ENCODE measurements around the gene TUBGCP6. TPM values are rescaled to one million over a fixed set of nuclear protein-coding genes. Genes with fewer than 3 reads are reported as not detected.

TUBGCP6 gene
- total and polyA plus RNA-seq, 10 of the 15 experiments (the other 5 are each of a cell fraction or from before 2014, with no cell fraction given), result 0.74 to 41.4 (median 19.4) TPM

GRCh38 chr22:50261615-50262459 lies 17.0 kb upstream of the TUBGCP6 start, which contains the start of gene MAPK12:
Gene MAPK12, minus strand, starts transcription at chr22:50261683. Its CDS starts 174 bp downstream, at chr22:50261509.
- no peaks in the 10 kb centered on the region for H3K27me3 ChIP-seq (replicated peaks in 1 of 2; ENCODE audit: control insufficient read depth in 2 of 2, insufficient read depth in 2 of 2, low read length in 1 of 2)
- intact Hi-C loops (cut with micrococcal nuclease; ENCODE audit: unreplicated experiment), result no loop called here
- no TSS peak for BruUV-seq (replicated peaks)
- peak within 1 kb of the TSS; percentile 28 for H2AFZ ChIP-seq (ENCODE audit: control insufficient read depth, low read depth, low read length)
- DNase-seq (ENCODE audit: low read depth, low spot score) (no peak), FAIRE-seq (no peak), ATAC-seq (peak; percentile 78)
- SMC1A ChIA-PET (ENCODE audit: uncharacterized antibody, unreplicated experiment), result interaction anchor here (1.2 to 1.4 kb wide), 2 partner anchors 10 to 11 kb away, joined by 3 read pairs; partner anchors contain the start of gene HDAC10
- POLR2A ChIA-PET, result interaction anchor here (0.5 to 3.3 kb wide), 4 partner anchors 10 to 69 kb away, joined by 3 to 15 read pairs (median 4); partner anchors contain the start of gene HDAC10
- H4K20me1 ChIP-seq (ENCODE audit: control insufficient read depth, insufficient read depth), result no peaks in the 10 kb centered on the region
- H3K9me3 ChIP-seq (replicated peaks; ENCODE audit: control insufficient read depth, insufficient read depth, low read length), result no peaks in the 10 kb centered on the region
- 4% methylated on average over 21 of the region's 61 CpGs for WGBS (ENCODE audit: insufficient coverage, insufficient replicate concordance, low lambda C conversion rate, missing lambda C conversion rate)
- RAD21 ChIA-PET (ENCODE audit: unreplicated experiment), result interaction anchor here (0.7 to 0.9 kb wide), 3 partner anchors 9 to 154 kb away, joined by 3 to 6 read pairs (median 4); partner anchors contain the start of gene HDAC10
- peak within 1 kb of the TSS; percentile 73 for H3K9ac ChIP-seq (ENCODE audit: control insufficient read depth, insufficient read depth, low read length)
- in situ Hi-C loops (cut with MboI), result no loop called here
- H3K36me3 ChIP-seq (ENCODE audit: control insufficient read depth in 2 of 2, insufficient read depth in 2 of 2, low read length in 1 of 2), result no peaks in the 10 kb centered on the region; a peak in 1 of 4 replicates
- H3K4me2 ChIP-seq (ENCODE audit: control insufficient read depth, insufficient read depth), result peak within 1 kb of the TSS; percentile 98
- peak within 1 kb of the TSS; percentile 52 for H3K27ac ChIP-seq (ENCODE audit: control insufficient read depth, insufficient read depth)
- H3K4me3 ChIP-seq, result peak within 1 kb of the TSS; percentile 89
- CTCF ChIA-PET, result interaction anchor here (1.0 to 1.7 kb wide), 7 partner anchors 9 to 80 kb away, joined by 3 to 10 read pairs (median 4); partner anchors contain the start of gene HDAC10
- peaks cover 14% of the 10 kb centered on the region for H3K4me1 ChIP-seq (ENCODE audit: control insufficient read depth, insufficient read depth, low read length)
- peaks cover 8% of the 10 kb centered on the region for H3K79me2 ChIP-seq (ENCODE audit: control insufficient read depth, insufficient read depth, low read length)
- TF ChIP-seq HDAC6 (IDR thresholded peaks at IDR 0.05; ENCODE audit: unreplicated experiment) (no peak), EGR1 (IDR thresholded peaks at IDR 0.05; ENCODE audit: borderline replicate concordance in 1 of 2, low read depth in 2 of 2, low read length in 2 of 2) (0 out of 3 replicates have a peak, but pooled peaks of 1 of the 2 experiments have one; percentile 2), GATAD2B (conservative IDR thresholded peaks at IDR 0.05; ENCODE audit: low read depth) (0 out of 2 replicates have a peak, but pooled peaks have one; percentile 18), RB1 (IDR thresholded peaks at IDR 0.05; ENCODE audit: borderline replicate concordance) (no peak), USF2 (IDR thresholded peaks at IDR 0.05; ENCODE audit: borderline replicate concordance, low read depth, low read length) (peak; percentile 21), CHD2 (IDR thresholded peaks at IDR 0.05; ENCODE audit: borderline replicate concordance, low read depth, low read length) (0 out of 2 replicates have a peak, but pooled peaks have one; percentile 18), RCOR1 (conservative IDR thresholded peaks at IDR 0.05; ENCODE audit: low read depth, low read length) (no peak), USF1 (IDR thresholded peaks at IDR 0.05; ENCODE audit: borderline replicate concordance, extremely low read length, insufficient read depth, low read depth, low read length) (peak; percentile 84), TCF12 (IDR thresholded peaks at IDR 0.05; ENCODE audit: low read depth, low read length) (no peak), SMARCA5 (IDR thresholded peaks at IDR 0.05) (0 out of 2 replicates have a peak, but pooled peaks have one; percentile 11), BHLHE40 (IDR thresholded peaks at IDR 0.05; ENCODE audit: borderline replicate concordance in 1 of 2, low read depth in 2 of 2, low read length in 1 of 2) (peak; percentile 88 to 96), POLR2A (IDR thresholded peaks at IDR 0.05; ENCODE audit: low read depth, low read length) (peak; percentile 25), TARDBP (IDR thresholded peaks at IDR 0.05; ENCODE audit: borderline replicate concordance) (no peak), DPF2 (IDR thresholded peaks at IDR 0.05) (0 out of 2 replicates have a peak, but pooled peaks have one; percentile 17), ETV6 (conservative IDR thresholded peaks at IDR 0.05 in 1 of 2, IDR thresholded peaks at IDR 0.05 in 1 of 2; ENCODE audit: borderline replicate concordance in 1 of 2, low read depth in 1 of 2) (no peak), NR2C2 (IDR thresholded peaks at IDR 0.05; ENCODE audit: borderline replicate concordance, control insufficient read depth, insufficient read length, low read depth) (no peak)
- TF ChIP-seq, protein P1, sequence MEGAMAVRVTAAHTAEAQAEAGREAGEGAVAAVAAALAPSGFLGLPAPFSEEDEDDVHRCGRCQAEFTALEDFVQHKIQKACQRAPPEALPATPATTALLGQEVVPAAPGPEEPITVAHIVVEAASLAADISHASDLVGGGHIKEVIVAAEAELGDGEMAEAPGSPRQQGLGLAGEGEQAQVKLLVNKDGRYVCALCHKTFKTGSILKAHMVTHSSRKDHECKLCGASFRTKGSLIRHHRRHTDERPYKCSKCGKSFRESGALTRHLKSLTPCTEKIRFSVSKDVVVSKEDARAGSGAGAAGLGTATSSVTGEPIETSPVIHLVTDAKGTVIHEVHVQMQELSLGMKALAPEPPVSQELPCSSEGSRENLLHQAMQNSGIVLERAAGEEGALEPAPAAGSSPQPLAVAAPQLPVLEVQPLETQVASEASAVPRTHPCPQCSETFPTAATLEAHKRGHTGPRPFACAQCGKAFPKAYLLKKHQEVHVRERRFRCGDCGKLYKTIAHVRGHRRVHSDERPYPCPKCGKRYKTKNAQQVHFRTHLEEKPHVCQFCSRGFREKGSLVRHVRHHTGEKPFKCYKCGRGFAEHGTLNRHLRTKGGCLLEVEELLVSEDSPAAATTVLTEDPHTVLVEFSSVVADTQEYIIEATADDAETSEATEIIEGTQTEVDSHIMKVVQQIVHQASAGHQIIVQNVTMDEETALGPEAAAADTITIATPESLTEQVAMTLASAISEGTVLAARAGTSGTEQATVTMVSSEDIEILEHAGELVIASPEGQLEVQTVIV (IDR thresholded peaks at IDR 0.05; ENCODE audit: borderline replicate concordance, partially characterized antibody), result no peak
